ENCODE measurements around the gene ATF1.

ATF1 gene

DNA sequence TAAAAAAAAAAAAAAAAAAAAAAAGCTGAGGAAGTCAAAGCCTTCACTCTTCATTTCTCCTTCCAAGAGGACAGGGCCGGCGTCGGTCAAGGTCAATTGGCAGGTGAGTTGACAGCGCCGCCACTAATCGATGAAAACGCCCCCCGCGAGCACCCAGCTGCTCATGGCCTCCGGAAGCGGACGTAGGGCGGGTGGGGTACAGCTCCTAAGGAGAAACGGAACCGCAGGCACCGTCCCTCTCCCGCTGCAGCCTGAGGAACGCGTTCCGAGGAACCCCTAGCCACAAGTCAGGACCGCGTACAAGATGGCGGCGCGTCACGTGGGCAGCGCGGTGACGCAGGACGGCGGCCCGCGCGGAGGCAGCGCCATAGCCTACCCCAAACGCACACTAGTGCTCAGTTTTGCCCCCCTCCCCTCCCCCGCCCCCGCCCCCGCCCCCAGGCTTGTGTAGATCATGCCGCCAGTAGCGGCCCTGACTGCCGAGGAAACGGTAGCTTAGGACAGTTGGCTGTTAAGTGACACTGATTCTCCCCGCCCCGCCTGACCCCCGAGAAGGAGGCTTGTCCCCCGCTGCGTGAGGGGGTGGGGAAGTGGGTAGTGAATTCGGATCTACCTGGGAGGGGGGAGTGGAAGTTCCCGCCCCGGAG lies at the start of gene ATF1:
Gene ATF1 (plus strand): TSS at position 463 of the 647 bp plus-strand sequence. CDS start 16,045 bp downstream, outside the sequence.
- DNase-seq: peak; percentile 93

- DNase-seq: no peak
Measured at GRCh38 chr12:50715174-50715573, 48.7 kb upstream of the ATF1 start.

GRCh38 chr12:50718760-50719159 lies 45.1 kb upstream of the ATF1 start:
- no peak for DNase-seq

DNA sequence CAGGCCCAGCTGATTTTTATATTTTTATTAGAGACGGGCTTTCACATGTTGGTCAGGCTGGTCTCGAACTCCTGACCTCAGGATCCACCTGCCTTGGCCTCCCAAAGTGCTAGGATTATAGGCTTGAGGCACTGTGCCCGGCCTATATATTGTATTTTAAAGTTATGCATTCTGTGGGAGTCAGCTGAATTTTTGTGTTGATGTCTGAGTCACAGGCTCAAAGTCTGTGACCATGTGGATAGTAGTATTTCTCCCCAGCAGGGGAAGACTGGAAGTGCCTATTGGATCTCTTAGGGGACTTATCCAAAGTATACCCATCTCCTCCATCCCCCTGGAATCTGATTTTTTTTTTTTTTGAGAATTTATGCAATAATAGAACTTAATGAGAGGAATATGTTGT lies 43.8 kb upstream of the ATF1 start:
- no peak for DNase-seq

GRCh38 chr12:50720501-50720900 lies 43.4 kb upstream of the ATF1 start:
- no peak for DNase-seq

GRCh38 chr12:50723865-50724264 lies 40.0 kb upstream of the ATF1 start:
- DNase-seq: no peak

DNA sequence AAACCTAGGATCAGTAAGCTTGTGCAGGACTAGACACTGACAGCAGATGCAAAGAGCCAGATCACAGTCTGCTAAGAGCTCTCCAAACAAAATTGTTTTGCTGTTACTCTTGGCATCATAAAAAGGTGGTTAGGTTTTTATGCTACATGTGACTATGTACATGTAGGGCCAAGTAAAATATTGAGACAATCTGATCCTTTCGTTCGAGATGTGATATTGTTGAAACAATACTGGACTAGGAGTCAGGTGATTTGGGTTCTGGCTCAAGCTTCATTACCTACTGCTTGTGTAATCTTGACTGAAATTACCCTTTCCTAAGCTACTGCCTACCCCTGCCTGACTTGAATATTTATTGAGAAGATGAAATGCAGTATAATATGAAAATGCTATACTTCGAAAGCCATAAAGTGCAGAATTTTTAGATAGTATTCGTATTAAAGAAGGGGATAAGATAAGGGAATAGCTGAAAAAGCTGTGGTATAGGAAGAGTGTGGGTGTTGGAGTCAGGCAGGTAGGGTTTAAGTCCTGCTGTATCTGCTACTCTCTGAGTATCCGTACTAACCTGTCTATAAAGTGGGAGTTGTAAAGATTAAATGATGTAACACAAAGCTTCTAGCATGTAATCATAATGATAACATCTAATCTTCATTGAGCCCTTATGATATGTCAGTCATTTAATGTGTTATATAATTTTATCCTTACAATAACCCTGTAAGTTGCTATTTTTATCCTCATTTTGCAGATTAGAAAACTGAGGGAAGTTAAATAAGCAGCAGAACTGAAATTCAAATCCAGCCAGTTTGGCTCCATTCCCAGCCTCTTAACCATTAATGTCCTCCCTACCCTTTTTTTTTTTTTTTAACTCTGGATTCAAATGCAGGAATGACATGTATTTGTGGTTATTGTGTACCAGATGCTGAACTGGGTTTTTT lies 38.6 kb upstream of the ATF1 start:
- no peak for DNase-seq

DNA sequence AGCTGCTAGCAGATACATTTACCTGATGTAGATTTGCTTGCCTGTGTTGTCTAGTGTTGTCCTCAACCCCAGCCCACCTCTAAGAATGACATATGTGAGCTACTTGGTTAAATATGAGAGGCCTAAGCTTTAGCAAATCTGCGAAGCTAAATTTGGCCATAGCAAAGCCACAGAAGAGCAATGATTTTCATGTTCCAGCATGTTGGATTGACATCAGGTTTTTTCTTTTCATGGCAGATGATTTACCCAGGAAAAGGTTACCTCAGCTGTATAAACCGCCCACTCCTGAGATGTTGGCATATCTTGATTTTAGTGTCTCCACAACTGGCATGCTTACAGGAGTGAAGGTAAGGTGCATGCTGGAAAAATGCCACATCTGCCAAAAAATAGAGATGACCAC lies 36.4 kb upstream of the ATF1 start:
- DNase-seq: no peak

DNA sequence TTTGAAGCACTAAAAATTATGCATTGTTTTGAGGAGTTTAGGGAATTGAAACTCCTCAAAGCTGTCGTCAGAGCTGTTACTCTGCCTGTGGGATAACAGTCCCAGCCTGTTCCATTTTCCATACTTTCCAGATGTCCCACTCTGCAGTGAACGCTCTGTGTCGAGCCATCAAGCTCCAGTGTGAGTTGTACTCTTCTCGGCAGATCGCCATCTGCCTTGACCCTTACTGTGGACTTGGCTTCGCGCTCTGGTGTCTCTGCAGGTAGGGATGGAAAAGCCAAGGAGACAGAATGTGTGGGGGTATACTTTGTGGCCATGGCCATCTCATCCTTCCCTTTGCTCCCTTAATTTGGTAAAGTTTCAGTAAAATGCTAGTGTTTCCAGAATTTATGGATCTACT lies 35.5 kb upstream of the ATF1 start:
- DNase-seq: no peak

DNA sequence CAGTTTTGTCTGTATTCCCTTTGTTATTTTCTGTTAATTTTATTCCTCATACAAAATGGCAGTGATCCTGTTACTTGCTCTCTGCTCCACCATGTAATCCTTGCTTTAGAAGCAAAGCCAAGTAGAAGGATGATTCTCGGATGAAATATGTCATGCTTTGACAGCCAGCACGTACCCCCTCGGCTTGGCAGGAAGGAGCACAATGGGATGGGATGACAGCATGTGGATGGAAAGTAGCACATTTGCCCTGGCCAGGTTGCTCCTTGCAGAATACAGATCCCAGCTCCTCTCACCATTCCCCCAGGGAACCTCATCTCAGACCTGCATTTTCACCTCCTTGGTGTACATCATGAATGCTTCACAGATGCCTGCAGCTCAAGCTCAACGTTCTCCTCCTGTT lies 35.1 kb upstream of the ATF1 start:
- DNase-seq: no peak

- no peak for DNase-seq
Measured at GRCh38 chr12:50732591-50732990, 31.3 kb upstream of the ATF1 start.

- no peak for DNase-seq
Measured at GRCh38 chr12:50733706-50734105, 30.2 kb upstream of the ATF1 start.

DNA sequence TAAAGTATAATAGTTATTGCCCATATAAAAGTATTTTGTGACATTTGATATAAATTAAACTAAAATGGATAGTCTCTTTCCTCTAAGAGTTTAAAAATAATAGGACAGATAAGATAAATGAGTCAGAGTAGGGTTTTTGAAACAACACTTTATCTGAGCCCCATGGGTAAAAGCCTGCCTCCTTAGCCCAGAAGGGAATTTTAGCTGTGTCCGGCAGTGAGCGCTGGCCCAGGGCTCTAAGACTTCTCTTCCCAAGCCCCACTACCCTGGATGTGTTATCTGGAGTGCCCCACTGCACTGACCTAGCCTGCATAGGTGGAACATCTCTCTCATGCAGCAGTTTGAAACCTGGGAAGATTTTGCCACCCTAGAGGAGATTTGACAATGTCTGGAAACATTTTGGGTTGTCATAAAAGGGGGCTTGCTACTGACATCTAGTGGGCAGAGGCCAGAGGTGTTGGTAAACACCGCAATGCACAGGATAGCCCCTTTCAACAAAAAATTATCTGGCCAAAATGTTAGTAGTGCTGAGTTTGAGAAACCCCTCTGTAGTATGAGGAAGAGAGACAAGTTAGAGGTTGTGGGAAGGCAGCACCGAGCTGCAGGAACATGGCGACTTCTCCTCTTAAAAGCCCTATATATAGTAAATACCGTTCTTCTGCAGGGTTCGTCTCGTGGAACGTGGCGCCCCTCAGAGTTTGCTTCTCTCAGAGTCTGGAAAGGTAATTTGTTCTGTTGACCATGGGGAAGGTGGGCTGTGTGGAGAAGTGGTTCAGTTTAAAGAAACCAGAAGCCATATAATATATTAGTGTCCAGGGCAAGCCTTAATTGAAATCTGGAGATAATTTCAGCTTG lies 29.3 kb upstream of the ATF1 start:
- DNase-seq: peak; percentile 39

- DNase-seq: no peak
Measured at GRCh38 chr12:50739611-50740010, 24.3 kb upstream of the ATF1 start.

- peak; percentile 31 for DNase-seq
Measured at GRCh38 chr12:50740307-50740706, 23.6 kb upstream of the ATF1 start.

DNA sequence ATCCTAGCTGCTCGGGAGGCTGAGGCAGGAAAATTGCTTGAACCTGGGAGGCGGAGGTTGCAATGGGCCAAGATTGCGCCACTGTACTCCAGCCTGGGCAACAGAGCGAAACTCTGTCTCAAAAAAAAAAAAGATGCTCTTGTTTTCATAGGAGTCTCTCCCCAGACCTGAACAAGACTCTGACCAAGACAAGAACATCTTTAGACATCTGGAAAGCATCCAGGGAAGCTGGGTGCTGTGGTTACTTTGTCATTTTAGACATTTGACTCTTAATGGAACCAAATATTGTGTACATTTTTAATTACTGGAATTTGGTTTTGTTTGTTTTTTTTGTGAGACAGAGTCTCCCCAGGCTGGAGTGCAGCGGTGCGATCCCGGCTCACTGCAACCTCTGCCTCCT lies 21.1 kb upstream of the ATF1 start:
- no peak for DNase-seq

DNA sequence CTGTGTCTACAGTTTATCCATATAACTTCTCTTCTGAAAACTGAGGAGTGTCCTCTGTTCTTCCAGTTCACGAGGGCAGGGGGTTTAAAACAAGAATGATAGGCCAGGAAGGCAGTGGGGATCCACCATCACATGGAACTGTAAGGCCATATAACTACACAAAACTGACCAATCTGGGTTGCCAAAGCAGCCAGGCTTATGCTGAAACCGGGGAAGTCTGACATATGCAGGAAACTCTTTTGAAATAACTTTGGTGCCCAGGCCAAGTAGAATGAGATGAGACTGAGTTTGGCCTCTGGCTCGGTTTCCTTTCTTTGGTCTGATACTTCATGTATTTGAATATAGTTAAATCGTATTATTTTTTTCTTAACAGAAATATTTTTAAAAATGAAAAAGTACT lies 18.0 kb upstream of the ATF1 start:
- DNase-seq: no peak

DNA sequence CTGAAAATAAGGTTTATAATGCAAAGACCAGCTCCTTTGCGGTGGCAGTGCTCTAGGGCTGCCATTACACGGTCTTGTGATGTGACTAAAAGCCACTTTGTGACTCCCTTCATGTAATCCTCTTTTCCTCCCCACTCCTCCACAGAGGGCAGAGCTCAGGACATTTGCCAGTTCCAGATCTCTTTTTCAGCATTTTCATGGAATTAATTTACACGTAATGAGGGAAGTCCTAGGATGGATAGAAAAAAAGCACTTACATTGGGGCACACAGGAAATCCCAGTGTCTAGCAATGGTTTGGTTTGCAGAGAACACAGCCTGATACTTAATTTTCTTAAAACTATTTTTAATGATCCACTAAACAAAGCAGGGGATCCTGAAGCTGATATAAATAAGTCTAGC lies 17.5 kb upstream of the ATF1 start:
- no peak for DNase-seq

- DNase-seq: no peak
Measured at GRCh38 chr12:50747817-50748216, 16.1 kb upstream of the ATF1 start.

GRCh38 chr12:50749459-50749882 lies 14.4 kb upstream of the ATF1 start:
- no peak for DNase-seq

DNA sequence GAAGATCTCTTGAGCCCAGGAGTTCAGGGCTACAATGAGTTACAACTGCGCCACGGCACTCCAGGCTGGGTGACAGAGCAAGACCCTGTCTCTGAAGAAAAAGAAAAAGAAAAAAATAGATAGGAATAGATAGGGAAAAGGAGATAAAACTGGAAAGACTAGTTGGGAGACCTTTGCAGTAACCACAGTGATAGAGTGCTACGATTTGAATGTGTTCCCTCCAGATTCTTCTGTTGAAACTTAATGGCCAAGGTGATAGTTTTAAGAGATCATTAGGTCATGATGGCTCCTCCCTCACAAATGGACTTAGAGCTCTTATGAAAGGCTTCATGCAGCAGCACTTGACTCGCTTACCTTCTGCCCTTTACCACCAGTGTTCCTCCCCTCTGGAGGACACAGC lies 13.5 kb upstream of the ATF1 start:
- no peak for DNase-seq

DNA sequence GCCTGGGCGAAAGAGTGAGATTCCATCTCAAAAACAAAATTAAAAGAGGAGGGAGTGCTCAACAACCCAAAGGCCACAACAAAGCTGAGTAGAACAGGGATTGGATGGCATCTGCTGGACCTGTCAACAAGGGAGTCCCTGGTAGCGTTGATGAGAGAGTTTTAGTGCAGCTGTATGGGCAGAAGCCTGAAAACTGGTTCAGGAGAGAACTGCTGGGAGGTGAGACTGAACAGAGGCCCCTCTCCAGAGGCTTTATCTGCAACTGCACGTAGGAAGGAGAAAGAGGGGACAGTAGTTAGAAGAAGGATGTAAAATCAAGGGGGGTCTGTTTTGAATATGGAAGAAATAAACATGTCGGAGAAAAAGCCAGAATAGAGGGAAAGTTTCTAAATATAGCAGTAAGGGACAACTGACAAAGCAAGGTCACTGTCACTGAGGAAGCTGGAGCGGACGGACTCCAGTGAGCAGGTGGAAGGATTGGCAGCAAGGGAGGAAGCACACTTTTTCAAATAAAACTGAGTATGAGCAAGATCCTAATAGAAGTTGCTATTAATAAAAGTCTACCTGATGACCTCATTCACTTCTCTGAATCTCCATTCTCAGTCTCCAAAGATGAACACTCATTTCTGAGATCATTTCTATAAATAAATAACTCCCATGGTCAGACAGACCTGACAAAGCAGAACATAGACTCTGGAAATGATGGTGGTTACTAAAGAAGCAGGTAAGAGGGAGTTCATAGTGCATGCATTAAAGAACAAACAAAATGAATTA lies 11.8 kb upstream of the ATF1 start:
- DNase-seq: no peak

Data from activated CD4-positive, alpha-beta T cell treated with anti-CD3 and anti-CD28 coated beads, Interleukin-2, Interleukin-6, amounts not matched to agents 100 ng/mL and 50 ng/mL, durations not matched to agents 16 hours and 8 hours (primary cell).